Duodenal mucosa (tissue), 2 donors: ENCODE results near the gene IL6.
"Not testable (repeated sequence)": the region's sequence is repeated elsewhere in the genome, so short reads cannot be mapped to it uniquely, and the experiment has no call there.

ENCODE experiments used
- H3K27ac ChIP-seq: one replicate; pipeline ENCODE4 v1.7.0; 2013; ENCODE audit warnings: low read depth, low read length
- H3K27me3 ChIP-seq, 2 donors: one replicate each; pipeline ENCODE4 v1.7.0; 2013; ENCODE audit warnings: low read length in 2 of 2, control low read depth in 1 of 2; ENCODE audit not compliant: insufficient read depth in 2 of 2, control insufficient read depth in 1 of 2
- H3K36me3 ChIP-seq, 2 donors: one replicate each; pipeline ENCODE4 v1.7.0; 2013; ENCODE audit warnings: low read length in 2 of 2, control low read depth in 1 of 2; ENCODE audit not compliant: insufficient read depth in 2 of 2, control insufficient read depth in 1 of 2
- H3K4me1 ChIP-seq, 2 donors: one replicate each; pipeline ENCODE4 v1.7.0; 2013; ENCODE audit warnings: low read length in 2 of 2, control low read depth in 1 of 2; ENCODE audit not compliant: insufficient read depth in 2 of 2, control insufficient read depth in 1 of 2
- H3K4me3 ChIP-seq, 2 donors: one replicate each; pipeline ENCODE4 v1.7.0; 2013; ENCODE audit warnings: low read length in 2 of 2, low read depth in 1 of 2
- H3K9ac ChIP-seq, 2 donors: one replicate each; pipeline ENCODE4 v1.7.0; 2013; ENCODE audit warnings: low read length in 2 of 2, low read depth in 1 of 2
- H3K9me3 ChIP-seq, 2 donors: one replicate each; pipeline ENCODE4 v1.7.0; 2013; ENCODE audit warnings: low read length in 2 of 2, control low read depth in 1 of 2; ENCODE audit not compliant: control insufficient read depth in 1 of 2

The IL6 gene

GRCh38 chr7:22703978-22704610 is 22.9 kb upstream of the IL6 start:
- not testable (repeated sequence) for H3K9ac ChIP-seq, H3K36me3 ChIP-seq, H3K27me3 ChIP-seq, H3K27ac ChIP-seq, H3K4me1 ChIP-seq, H3K9me3 ChIP-seq, H3K4me3 ChIP-seq

DNA sequence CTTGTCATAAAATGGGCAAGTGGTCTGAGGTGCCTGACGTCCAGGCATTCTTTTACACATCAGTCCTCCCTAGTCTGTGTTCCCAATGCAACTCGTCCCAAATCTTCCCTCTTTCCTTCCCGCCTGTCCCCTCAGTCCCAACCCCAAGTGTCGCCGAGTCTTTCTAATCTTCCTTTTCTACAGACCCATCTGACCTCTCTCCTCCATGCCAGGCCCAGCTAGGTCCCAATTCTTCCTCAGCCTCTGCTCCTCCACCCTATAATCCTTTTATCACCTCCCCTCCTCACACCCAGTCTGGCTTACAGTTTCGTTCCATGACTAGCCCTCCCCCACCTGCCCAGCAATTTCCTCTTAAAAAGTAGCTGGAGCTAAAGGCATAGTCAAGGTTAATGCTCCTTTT is 22.3 kb upstream of the IL6 start:
- H3K9ac ChIP-seq, H3K27ac ChIP-seq, H3K36me3 ChIP-seq, H3K27me3 ChIP-seq, H3K9me3 ChIP-seq, H3K4me1 ChIP-seq, H3K4me3 ChIP-seq: not testable (repeated sequence)

DNA sequence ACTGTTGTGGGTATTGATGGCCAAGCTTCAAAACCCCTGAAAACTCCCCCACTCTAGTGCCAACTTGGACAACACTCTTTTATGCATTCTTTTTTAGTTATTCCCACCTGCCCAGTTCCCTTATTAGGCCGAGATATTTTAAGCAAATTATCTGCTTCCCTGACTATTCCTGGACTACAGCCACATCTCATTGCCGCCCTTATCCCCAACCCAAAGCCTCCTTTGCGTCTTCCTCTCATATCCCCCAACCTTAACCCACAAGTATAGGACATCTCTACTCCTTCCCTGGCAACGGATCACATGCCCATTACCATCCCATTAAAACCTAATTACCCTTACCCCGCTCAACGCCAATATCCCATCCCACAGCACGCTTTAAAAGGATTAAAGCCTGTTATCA is 21.1 kb upstream of the IL6 start:
- not testable (repeated sequence) for H3K27ac ChIP-seq, H3K4me1 ChIP-seq, H3K36me3 ChIP-seq, H3K4me3 ChIP-seq, H3K9me3 ChIP-seq, H3K9ac ChIP-seq, H3K27me3 ChIP-seq

DNA sequence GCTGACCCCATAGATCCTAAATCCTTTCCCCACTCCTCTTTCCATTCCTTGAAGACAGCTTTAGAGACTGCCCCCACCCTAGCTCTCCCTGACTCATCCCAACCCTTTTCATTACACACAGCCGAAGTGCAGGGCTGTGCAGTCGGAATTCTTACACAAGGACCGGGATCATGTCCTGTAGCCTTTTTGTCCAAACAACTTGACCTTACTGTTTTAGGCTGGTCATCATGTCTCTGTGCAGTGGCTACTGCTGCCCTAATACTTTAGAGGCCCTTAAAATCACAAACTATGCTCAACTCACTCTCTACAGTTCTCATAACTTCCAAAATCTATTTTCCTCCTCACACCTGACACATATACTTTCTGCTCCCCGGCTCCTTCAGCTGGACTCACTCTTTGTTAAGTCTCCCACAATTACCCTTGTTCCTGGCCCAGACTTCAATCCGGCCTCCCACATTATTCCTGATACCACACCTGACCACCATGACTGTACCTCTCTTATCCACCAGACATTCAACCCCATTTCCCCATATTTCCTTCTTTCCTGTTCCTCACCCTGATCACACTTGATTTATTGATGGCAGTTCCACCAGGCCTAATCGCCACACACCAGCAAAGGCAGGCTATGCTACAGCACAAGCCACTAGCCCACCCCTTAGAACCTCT is 19.8 kb upstream of the IL6 start:
- H3K9ac ChIP-seq, H3K27ac ChIP-seq, H3K4me1 ChIP-seq, H3K36me3 ChIP-seq, H3K4me3 ChIP-seq, H3K9me3 ChIP-seq, H3K27me3 ChIP-seq: not testable (repeated sequence)

DNA sequence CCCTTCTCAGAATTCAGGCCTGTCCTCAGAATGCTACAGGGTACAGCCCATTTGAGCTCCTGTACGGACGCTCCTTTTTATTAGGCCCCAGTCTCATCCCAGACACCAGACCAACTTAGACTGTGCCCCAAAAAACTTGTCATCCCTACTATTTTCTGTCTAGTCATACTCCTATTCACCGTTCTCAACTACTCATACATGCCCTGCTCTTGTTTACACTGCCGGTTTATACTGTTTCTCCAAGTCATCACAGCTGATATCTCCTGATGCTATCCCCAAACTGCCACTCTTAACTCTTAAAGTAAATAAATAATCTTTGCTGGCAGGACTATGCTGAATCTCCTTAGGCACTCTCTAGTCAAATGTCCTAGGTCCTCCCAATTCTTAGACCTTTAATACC is 18.8 kb upstream of the IL6 start:
- H3K9ac ChIP-seq, H3K36me3 ChIP-seq, H3K27ac ChIP-seq, H3K9me3 ChIP-seq, H3K4me1 ChIP-seq, H3K27me3 ChIP-seq, H3K4me3 ChIP-seq: not testable (repeated sequence)

DNA sequence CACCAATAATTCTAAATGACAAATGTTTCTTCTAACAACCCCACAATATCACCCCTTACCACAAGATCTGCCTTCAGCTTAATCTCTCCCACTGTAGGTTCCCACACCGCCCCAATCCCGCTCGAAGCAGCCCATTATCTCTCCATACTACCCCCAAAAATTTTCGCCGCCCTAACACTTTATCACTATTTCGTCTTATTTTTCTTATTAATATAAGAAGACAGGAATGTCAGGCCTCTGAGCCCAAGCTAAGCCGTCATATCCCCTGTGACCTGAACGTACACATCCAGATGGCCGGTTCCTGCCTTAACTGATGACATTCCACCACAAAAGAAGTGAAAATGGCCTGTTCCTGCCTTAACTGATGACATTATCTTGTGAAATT is 18.3 kb upstream of the IL6 start:
- H3K9me3 ChIP-seq, H3K36me3 ChIP-seq, H3K27ac ChIP-seq, H3K4me1 ChIP-seq, H3K4me3 ChIP-seq, H3K9ac ChIP-seq, H3K27me3 ChIP-seq: not testable (repeated sequence)

DNA sequence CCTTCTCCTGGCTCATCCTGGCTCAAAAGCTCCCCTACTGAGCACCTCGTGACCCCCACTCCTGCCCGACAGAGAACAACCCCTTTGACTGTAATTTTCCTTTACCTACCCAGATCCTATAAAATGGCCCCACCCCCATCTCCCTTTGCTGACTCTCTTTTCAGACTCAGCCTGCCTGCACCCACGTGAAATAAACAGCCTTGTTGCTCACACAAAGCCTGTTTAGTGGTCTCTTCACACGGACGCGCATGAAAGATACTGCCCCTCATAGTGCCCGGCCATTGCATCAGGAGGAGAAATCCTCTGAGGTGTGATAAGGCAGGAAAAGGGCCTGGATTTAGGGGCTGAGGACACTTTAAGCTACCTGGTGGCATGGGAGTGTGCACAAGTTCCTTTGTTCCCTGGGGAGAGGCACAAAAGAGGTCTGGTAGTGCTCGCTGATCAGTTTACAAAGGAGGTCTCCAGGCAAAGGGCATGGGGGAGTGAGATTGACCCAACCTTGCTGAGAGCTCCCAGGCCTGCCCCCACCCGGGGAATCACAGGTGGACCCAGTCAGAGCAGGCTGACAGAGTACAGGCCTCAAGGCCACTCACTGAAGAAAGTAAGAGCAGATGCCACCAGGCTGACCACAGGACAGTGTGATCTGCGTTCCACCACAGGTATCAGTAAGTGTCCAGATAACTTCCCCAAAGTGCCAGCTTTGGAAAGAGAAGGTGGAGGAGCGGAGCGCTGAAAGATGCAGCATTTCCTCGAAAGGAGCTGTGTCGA is 17.8 kb upstream of the IL6 start:
- not testable (repeated sequence) for H3K9ac ChIP-seq, H3K4me3 ChIP-seq, H3K9me3 ChIP-seq, H3K36me3 ChIP-seq, H3K27ac ChIP-seq, H3K27me3 ChIP-seq, H3K4me1 ChIP-seq

DNA sequence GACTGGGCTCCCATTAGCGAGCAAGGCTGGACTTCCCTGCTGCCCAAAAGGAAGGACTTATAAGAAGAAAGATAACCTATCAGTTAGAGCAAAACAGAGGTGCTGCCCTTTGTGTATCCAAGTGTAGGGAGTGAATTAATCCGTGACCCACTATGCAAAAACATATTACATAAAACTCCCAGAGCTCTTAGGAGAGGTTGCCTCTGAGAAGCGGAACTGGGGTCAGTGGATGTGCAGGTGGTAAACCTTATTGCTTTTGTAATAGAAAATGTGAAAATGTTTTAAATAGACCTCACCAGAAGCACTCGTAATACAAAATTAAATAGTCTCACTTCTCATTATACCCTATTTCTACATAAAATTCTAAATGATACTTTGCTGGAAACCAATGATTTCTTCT is 17.1 kb upstream of the IL6 start:
- no peaks in the 10 kb centered on the region for H3K27me3 ChIP-seq
- H3K9me3 ChIP-seq = no peaks in the 10 kb centered on the region
- H3K9ac ChIP-seq = no peak overlapping the region
- H3K27ac ChIP-seq = no peak overlapping the region
- H3K4me3 ChIP-seq = no peak overlapping the region
- no peaks in the 10 kb centered on the region for H3K4me1 ChIP-seq
- no peaks in the 10 kb centered on the region for H3K36me3 ChIP-seq

DNA sequence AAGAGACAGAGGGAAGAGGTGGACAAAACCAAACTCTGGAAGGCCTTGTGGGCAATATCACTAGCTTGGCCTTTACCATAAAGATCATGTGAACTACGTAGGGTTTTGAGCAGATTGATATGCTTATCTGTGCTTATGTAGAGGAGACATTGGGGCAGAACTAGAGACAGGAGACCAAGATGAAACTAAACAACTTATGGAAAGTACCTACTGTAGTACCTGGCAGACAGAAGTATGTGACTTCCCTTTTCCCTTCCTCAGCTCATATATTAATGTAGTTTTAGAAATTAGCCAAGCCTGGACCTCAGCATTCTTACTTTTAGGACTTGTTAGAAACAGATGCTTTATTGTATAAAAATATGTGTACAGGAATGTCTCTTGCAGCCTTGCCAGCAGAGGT is 14.0 kb upstream of the IL6 start:
- Histone ChIP-seq H3K27ac (no peak overlapping the region), H3K9ac (no peak overlapping the region), H3K9me3 (no peaks in the 10 kb centered on the region), H3K27me3 (no peaks in the 10 kb centered on the region), H3K4me1 (no peaks in the 10 kb centered on the region), H3K4me3 (no peak overlapping the region), H3K36me3 (no peaks in the 10 kb centered on the region)

GRCh38 chr7:22713463-22713862 is 13.5 kb upstream of the IL6 start:
- no peak overlapping the region for H3K9ac ChIP-seq
- no peaks in the 10 kb centered on the region for H3K36me3 ChIP-seq
- H3K27me3 ChIP-seq = no peaks in the 10 kb centered on the region
- H3K9me3 ChIP-seq = no peaks in the 10 kb centered on the region
- no peak overlapping the region for H3K4me3 ChIP-seq
- H3K4me1 ChIP-seq = no peaks in the 10 kb centered on the region
- H3K27ac ChIP-seq = no peak overlapping the region
